Brain microvascular endothelial cell (primary cell): ENCODE data around the gene ITGAV.

Experiments used
- DNase-seq: peaks from one replicate; pipeline ENCODE4 v3.0.0-alpha.2; 2020
- H3K27ac ChIP-seq: fragments of 250-450 bp; sonication (Bioruptor Pico); 2 replicates; pipeline ENCODE4 v1.5.1; 2020; ENCODE audit warnings: mild to moderate bottlenecking, moderate library complexity
- H3K27me3 ChIP-seq: fragments of 250-450 bp; sonication (Bioruptor Pico); replicated peaks from 2 replicates; pipeline ENCODE4 v1.5.1; 2020; ENCODE audit warnings: mild to moderate bottlenecking
- H3K36me3 ChIP-seq: fragments of 250-450 bp; sonication (Bioruptor Pico); replicated peaks from 2 replicates; pipeline ENCODE4 v1.5.1; 2020; ENCODE audit warnings: mild to moderate bottlenecking
- H3K4me3 ChIP-seq: 2 replicates; pipeline ENCODE4 v1.5.1; 2011; ENCODE audit warnings: low read depth, mild to moderate bottlenecking, control low read depth, low read length, moderate library complexity
- in situ Hi-C: cut with HindIII; loops from 2 replicates; pipeline ENCODE4 v1.10.0; 2017; ENCODE audit warnings: low sequenced_read_pairs, low pct_ligation_motif_present
- TF ChIP-seq, protein P1 (sequence below): IDR thresholded peaks from 2 replicates; pipeline ENCODE4 v1.5.1; 2011; ENCODE audit warnings: low read depth, mild to moderate bottlenecking, moderate library complexity, low read length, control low read depth, inconsistent platforms; ENCODE audit errors: missing control alignments

ITGAV gene

DNA sequence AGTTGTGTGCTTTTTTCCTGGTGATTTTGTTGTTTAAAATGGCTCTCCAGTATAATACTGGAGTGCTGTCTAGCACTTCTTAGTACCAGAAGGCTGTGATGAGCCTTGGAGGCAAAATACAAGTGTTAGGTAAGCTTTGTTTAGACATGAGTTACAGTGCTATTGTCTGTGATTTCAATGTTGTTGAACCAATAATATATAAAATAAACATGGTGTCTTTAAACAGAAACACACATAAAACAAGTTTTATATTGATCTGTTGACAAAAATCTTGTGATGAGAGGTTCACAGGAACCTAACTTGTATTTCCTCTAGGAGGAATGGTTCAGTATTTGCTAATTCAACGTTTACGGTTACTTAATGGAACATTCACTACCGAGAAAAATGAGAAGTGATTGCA lies 99.0 kb downstream of the ITGAV start:
- DNase-seq: no peak
- Histone ChIP-seq H3K4me3 (no peak overlapping the region), H3K36me3 (no peaks in the 10 kb centered on the region), H3K27ac (no peak overlapping the region), H3K27me3 (no peaks in the 10 kb centered on the region)
- TF ChIP-seq, protein P1, sequence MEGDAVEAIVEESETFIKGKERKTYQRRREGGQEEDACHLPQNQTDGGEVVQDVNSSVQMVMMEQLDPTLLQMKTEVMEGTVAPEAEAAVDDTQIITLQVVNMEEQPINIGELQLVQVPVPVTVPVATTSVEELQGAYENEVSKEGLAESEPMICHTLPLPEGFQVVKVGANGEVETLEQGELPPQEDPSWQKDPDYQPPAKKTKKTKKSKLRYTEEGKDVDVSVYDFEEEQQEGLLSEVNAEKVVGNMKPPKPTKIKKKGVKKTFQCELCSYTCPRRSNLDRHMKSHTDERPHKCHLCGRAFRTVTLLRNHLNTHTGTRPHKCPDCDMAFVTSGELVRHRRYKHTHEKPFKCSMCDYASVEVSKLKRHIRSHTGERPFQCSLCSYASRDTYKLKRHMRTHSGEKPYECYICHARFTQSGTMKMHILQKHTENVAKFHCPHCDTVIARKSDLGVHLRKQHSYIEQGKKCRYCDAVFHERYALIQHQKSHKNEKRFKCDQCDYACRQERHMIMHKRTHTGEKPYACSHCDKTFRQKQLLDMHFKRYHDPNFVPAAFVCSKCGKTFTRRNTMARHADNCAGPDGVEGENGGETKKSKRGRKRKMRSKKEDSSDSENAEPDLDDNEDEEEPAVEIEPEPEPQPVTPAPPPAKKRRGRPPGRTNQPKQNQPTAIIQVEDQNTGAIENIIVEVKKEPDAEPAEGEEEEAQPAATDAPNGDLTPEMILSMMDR: no peak
- in situ Hi-C loops: no loop called here

DNA sequence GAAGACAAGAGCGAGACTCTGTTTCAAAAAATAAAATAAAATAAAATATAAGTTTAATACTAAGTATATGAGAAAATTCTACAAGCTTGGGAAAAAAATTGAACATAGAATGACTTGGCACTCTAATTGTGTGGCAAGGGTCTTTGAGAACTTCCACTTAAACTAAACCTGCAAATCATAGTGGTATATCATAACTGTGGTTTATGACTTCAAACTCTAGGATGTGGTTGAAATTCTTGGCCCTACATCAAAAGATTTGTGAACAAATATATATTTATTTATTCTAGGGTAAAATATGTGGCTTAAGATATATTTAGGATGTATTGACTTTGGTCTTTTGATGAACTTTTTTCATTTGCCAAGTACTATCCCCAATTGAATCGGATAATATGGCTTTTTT lies 100.9 kb downstream of the ITGAV start:
- TF ChIP-seq, protein P1: no peak
- no peak for DNase-seq
- in situ Hi-C loops: no loop called here

DNA sequence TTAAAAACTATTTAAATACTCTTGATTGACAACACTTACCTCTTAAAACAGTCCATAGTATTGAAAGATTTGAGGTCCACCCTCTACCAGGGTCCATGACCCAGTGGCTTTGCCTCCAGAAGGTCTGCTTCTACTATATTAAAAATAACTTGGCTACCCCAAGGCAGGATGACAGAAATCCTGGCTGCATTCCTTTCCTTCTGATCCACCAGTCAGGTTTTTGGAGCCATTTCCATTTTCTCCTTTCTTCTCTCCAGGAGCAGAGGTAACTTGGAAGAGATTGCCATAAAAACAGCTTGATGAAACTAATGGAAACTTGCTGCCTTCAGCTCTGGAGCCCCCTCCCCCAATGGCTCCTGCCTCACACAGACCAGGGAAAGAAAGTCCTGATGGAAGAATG lies 101.4 kb downstream of the ITGAV start:
- TF ChIP-seq, protein P1: no peak
- H3K27ac ChIP-seq: no peak overlapping the region
- H3K4me3 ChIP-seq: no peak overlapping the region
- in situ Hi-C loops: no loop called here
- no peaks in the 10 kb centered on the region for H3K27me3 ChIP-seq
- H3K36me3 ChIP-seq: no peaks in the 10 kb centered on the region
- no peak for DNase-seq

More for the DNA sequence above, 100.9 kb downstream of the ITGAV start:
- Histone ChIP-seq H3K27me3 (no peaks in the 10 kb centered on the region), H3K27ac (no peak overlapping the region), H3K36me3 (no peaks in the 10 kb centered on the region), H3K4me3 (no peak overlapping the region)

DNA sequence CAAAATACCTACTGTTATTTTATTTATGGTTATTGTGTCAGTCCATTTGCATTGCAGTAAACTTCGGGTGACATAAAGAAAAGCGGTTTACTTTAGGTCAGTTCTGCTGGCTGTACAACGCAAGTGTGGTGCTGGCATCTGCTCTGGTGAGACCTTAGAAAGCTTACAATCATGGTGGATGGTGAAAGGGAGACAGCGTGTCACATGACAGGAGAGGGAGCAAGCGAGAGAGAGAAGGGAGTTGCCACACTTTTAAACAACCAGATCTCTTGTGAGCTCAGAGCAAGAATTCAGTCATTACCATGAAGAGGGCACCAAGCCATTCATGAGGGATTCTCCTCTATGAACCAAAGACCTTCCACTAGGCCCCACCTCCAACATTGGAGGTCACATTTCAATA lies 102.0 kb downstream of the ITGAV start:
- in situ Hi-C loops: no loop called here
- no peak for DNase-seq
- TF ChIP-seq, protein P1: no peak
- Histone ChIP-seq H3K27ac (no peak overlapping the region), H3K36me3 (no peaks in the 10 kb centered on the region), H3K27me3 (no peaks in the 10 kb centered on the region), H3K4me3 (no peak overlapping the region)

DNA sequence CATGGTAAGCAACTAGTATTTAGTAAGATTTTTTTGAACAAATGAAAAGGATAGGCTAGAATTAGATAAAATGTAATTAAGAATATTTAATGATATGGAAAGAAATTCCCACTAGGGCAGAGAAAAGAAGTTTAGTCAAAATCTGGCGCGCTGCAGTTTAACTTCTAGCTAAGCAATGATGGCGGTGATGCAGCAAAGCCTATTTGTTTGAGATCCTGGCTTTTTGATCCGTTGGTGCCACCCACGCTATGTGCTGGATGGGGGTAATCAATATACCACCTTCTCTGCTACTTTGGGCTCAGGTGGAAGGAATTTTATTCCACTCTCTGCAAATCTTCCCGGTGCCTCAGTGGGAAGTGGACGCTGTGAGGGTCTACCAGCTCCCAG lies 103.6 kb downstream of the ITGAV start:
- H3K27me3 ChIP-seq: no peaks in the 10 kb centered on the region
- TF ChIP-seq, protein P1: no peak
- no peak for DNase-seq
- no peaks in the 10 kb centered on the region for H3K36me3 ChIP-seq
- H3K4me3 ChIP-seq: peak overlapping the region; percentile 81
- in situ Hi-C loops: no loop called here
- H3K27ac ChIP-seq: no peak overlapping the region

DNA sequence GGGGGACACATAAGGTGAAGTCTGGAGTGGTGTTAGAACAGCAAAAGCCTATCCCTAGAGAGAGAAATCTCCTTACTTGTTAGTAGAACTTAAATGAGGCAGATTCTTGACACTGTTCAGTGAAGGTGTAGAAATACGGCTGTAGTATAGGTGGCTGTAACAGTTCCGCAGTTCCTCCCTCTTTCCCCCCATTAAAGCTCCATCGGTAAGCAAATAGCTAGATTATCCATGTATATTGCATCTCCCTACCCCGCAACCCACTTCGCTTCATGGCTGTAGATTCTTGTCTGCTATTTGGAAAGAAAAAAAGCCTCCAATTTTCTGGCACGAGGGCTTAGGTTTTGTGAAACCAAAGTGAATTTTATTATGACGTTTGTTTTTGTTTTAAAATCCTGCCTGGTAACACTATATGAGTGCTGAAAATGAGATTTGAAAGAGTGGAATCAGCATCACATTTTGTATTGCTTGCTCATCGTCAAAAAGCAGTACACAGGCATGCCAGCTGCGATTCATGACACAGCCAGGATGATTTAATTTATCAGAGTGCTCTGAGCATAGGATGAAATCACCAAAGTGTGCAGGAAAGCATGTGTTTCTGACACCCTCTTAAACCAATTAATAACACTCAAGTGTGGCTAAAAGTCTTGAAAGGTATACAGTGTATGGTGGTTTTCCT lies 105.4 kb downstream of the ITGAV start:
- in situ Hi-C loops: no loop called here
- H3K4me3 ChIP-seq: peak overlapping the region; percentile 81
- H3K27ac ChIP-seq: peak overlapping the region; percentile 21
- peak; percentile 66 for DNase-seq
- TF ChIP-seq, protein P1: no peak
- no peaks in the 10 kb centered on the region for H3K36me3 ChIP-seq
- no peaks in the 10 kb centered on the region for H3K27me3 ChIP-seq
